Immature natural killer cell (primary cell): ENCODE data around the gene UBQLN2. TPM values are rescaled to one million over a fixed set of nuclear protein-coding genes. Genes with fewer than 3 reads are reported as not detected.
A peak's percentile ranks its signal among the peaks of the same experiment; 100 is the strongest.
"Not testable (repeated sequence)": the region's sequence is repeated elsewhere in the genome, so short reads cannot be mapped to it uniquely, and the experiment has no call there.

Experiments
- DNase-seq, 3 donors: peaks; one replicate each; pipeline ENCODE4 v3.0.0; 2022; ENCODE audit warnings: mixed read lengths in 1 of 3
- H3K27ac Mint-ChIP-seq, 6 donors: one replicate each; pipeline ENCODE4 v1.8.0; 2020; ENCODE audit warnings: mixed read lengths in 6 of 6, mild to moderate bottlenecking in 5 of 6, inconsistent platforms in 4 of 6, moderate library complexity in 3 of 6
- H3K27me3 Mint-ChIP-seq, 3 donors: one replicate each; pipeline ENCODE4 v1.8.0; 2020 to 2021; ENCODE audit warnings: low read depth in 3 of 3, mild to moderate bottlenecking in 3 of 3, mixed read lengths in 3 of 3, moderate library complexity in 3 of 3, inconsistent platforms in 1 of 3
- H3K36me3 Mint-ChIP-seq, 3 donors: one replicate each; pipeline ENCODE4 v1.8.0; 2020; ENCODE audit warnings: mixed read lengths in 3 of 3, inconsistent platforms in 2 of 3, mild to moderate bottlenecking in 2 of 3
- H3K4me1 Mint-ChIP-seq, 2 donors: one replicate each; pipeline ENCODE4 v1.8.0; 2020; ENCODE audit warnings: inconsistent platforms in 2 of 2, mild to moderate bottlenecking in 2 of 2, mixed read lengths in 2 of 2, moderate library complexity in 1 of 2
- H3K4me3 Mint-ChIP-seq, 5 donors: one replicate each; pipeline ENCODE4 v1.8.0; 2020; ENCODE audit warnings: mild to moderate bottlenecking in 5 of 5, mixed read lengths in 5 of 5, inconsistent platforms in 3 of 5, moderate library complexity in 3 of 5
- H3K9me3 Mint-ChIP-seq, 6 donors: one replicate each; pipeline ENCODE4 v1.8.0; 2020; ENCODE audit warnings: mild to moderate bottlenecking in 6 of 6, mixed read lengths in 6 of 6, inconsistent platforms in 4 of 6, moderate library complexity in 3 of 6
- polyA plus RNA-seq, 3 donors: library from polyadenylated mRNA; unstranded; fragments of 300-500 nt; fragmentation: Illumina TruSeq; gene quantifications; one replicate each; pipeline ENCODE4 v1.2.3, GENCODE V29; 2021

The UBQLN2 gene
- polyA plus RNA-seq = 10 to 100 TPM; 23.5 to 47.0 (median 26.1) TPM

DNA sequence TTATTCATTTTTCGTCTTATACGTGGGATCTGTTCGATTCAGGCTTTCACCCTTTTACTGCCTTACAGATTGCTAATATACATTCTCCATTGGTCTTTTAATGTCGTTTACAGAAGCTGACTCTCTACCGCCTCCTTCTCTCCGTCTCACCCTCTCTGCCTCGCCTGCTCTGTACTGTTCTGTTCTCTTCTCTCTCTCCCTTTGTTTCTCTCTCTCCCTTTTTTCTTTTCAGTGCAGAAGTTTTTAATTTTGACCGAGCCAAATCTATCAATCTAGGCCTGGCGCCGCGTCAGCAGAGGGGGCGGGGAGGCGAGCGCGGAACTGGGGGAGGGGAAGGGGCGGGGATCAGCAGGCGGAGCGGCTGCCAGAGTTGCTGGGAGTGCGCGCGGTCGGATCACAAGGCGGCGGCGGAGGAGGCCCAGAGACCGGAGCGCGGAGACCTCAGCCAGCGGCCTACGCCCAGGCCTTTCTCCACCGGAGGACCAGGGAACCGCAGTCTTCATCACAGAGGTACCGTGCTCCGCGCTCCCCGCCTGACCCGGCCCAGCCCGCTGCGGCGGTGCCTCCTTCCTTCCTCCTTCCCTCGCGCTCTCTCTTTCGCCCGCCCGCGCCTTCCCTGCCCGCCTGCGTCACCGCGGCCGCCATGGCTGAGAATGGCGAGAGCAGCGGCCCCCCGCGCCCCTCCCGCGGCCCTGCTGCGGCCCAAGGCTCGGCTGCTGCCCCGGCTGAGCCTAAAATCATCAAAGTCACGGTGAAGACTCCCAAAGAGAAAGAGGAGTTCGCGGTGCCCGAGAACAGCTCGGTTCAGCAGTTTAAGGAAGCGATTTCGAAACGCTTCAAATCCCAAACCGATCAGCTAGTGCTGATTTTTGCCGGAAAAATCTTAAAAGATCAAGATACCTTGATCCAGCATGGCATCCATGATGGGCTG lies at the start of gene UBQLN2:
Gene UBQLN2 (plus strand): TSS at position 397 of the 931 bp plus-strand sequence. CDS start 247 bp downstream, at position 644.
- peak; percentile 82 to 84 (median 83) for DNase-seq
- H3K27ac Mint-ChIP-seq = peak within 1 kb of the TSS; percentile 96 to 100 (median 99)
- peaks cover 10 to 15% (median 13%) of the 10 kb centered on the region in 3 donors for H3K27me3 Mint-ChIP-seq
- peaks cover 35 to 41% of the 10 kb centered on the region in 2 donors for H3K4me1 Mint-ChIP-seq
- no peaks in the 10 kb centered on the region for H3K36me3 Mint-ChIP-seq
- peaks cover 0 to 2% (median 0%) of the 10 kb centered on the region in 6 donors for H3K9me3 Mint-ChIP-seq
- H3K4me3 Mint-ChIP-seq = peak within 1 kb of the TSS; percentile 91 to 99 (median 92)

DNA sequence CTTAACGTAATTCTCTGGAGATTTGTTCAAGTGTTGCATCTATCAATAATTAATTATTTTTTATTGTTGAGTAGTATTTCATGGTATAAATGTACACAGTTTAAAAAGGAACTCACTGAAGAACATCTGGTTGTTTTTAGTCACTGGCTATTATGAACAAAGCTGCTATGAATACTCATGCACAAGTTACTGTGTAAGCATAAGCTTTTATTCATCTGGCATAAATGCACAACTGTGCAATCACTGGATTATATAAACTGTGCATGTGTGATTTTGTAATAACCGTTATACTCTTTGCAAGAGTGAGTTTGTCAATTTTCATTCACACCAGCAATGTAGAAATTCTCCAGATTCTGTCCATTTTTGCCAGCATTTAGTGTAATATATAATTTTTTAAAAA lies 43.8 kb upstream of the UBQLN2 start:
- H3K4me1 Mint-ChIP-seq = no peaks in the 10 kb centered on the region
- DNase-seq = no peak
- H3K9me3 Mint-ChIP-seq = peaks cover 0 to 5% (median under 1%) of the 10 kb centered on the region in 6 donors
- no peaks in the 10 kb centered on the region for H3K36me3 Mint-ChIP-seq
- peaks cover 2 to 8% (median 3%) of the 10 kb centered on the region in 3 donors for H3K27me3 Mint-ChIP-seq
- no peak overlapping the region for H3K4me3 Mint-ChIP-seq
- no peak overlapping the region for H3K27ac Mint-ChIP-seq

DNA sequence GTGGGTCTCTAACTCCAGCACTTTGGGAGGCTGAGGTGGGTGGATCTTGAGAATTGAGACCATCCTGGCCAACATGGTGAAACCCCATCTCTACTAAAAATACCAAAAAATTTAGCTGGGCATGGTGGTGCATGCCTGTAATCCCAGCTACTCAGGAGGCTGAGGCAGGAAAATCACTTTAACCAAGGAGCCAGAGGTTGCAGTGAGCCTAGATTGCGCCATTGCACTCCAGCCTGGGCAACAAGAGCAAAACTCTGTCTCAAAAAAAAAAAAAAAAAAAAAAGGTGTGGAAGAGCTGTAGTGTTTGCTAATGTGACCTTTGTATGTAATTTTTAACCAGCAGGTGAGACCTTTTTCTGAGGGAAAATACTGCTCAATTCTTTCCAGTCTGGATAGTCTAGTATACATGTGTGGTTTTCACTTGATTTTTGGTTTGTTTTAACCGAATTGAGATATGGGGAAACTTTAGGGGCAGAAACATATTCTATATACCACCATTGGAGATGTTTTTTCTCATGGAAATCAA lies 33.9 kb upstream of the UBQLN2 start:
- peaks cover 0 to 21% (median 0%) of the 10 kb centered on the region in 3 donors for H3K27me3 Mint-ChIP-seq
- not testable (repeated sequence) for H3K4me3 Mint-ChIP-seq, H3K4me1 Mint-ChIP-seq, H3K9me3 Mint-ChIP-seq, DNase-seq, H3K36me3 Mint-ChIP-seq, H3K27ac Mint-ChIP-seq

DNA sequence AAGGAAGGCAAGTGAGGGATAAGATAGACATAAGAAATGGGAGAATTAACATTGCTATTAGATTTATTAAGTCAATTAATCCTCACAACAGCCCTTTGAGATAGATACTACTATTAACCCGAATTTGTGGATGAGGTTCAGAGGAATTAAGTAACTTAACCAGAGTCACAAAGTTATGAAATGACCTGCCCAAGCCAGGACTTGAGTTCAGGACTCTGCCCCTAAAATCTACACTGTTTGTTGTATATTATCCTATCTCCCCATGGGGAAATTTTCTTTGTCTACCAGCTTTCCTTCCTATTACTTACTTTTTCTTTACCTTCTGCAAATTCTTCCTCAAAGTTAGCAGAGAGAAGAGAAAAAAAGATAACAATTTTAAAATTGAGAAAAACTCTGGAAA lies 33.4 kb upstream of the UBQLN2 start:
- DNase-seq = no peak
- no peaks in the 10 kb centered on the region for H3K9me3 Mint-ChIP-seq
- peaks cover 0 to 19% (median 0%) of the 10 kb centered on the region in 3 donors for H3K27me3 Mint-ChIP-seq
- H3K27ac Mint-ChIP-seq = no peak overlapping the region
- no peaks in the 10 kb centered on the region for H3K4me1 Mint-ChIP-seq
- no peak overlapping the region for H3K4me3 Mint-ChIP-seq
- no peaks in the 10 kb centered on the region for H3K36me3 Mint-ChIP-seq

DNA sequence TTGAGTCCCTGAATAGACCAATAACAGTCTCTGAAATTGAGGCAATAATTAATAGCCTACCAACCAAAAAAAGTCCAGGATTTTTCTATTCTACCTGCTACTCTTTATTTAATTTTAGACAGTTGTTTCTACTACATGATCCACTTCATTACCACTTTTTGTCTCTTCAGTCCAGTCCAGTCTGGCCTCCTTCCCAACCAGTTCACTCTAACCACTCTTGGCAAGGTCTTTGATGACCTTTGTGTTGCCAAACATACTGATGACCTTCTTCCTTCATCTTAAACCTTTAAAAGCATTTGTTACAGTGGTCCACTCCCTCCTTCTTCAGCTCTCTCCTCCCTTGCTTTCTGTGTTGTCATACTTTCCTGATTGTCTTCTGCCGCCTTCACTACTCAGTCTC lies 12.8 kb upstream of the UBQLN2 start:
- no peak overlapping the region for H3K27ac Mint-ChIP-seq

DNA sequence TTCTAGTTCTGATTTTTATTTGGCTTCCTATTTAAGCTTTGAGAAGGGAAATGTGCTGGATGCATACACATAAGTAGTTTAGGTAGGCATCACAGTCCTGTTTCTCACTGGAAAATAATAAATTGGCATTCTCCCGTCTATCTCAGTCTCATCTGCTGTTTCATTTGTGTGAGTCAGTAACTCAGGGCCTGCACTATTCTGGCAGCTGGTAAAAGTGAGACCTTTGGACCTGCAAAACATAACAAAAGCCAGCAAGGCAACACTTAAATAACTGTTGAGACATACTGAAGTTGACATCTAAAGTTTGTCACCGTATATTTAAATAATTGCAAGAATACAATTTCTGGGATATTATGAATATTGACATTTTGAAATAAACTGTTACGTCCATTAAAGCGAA lies 8.6 kb upstream of the UBQLN2 start:
- H3K27me3 Mint-ChIP-seq = peaks cover 0 to 6% (median 2%) of the 10 kb centered on the region in 3 donors
- no peak for DNase-seq
- no peak overlapping the region for H3K4me3 Mint-ChIP-seq
- no peaks in the 10 kb centered on the region for H3K4me1 Mint-ChIP-seq
- no peaks in the 10 kb centered on the region for H3K36me3 Mint-ChIP-seq
- no peak overlapping the region for H3K27ac Mint-ChIP-seq
- H3K9me3 Mint-ChIP-seq = no peaks in the 10 kb centered on the region

More for the DNA sequence above, 12.8 kb upstream of the UBQLN2 start:
- Mint-ChIP-seq H3K4me3 (no peak overlapping the region), H3K36me3 (peaks cover 0 to 4% (median 0%) of the 10 kb centered on the region in 3 donors), H3K4me1 (no peaks in the 10 kb centered on the region), H3K9me3 (peaks cover 0 to 6% (median 2%) of the 10 kb centered on the region in 6 donors), H3K27me3 (peaks cover 0 to 8% (median 2%) of the 10 kb centered on the region in 3 donors)
- DNase-seq = no peak

DNA sequence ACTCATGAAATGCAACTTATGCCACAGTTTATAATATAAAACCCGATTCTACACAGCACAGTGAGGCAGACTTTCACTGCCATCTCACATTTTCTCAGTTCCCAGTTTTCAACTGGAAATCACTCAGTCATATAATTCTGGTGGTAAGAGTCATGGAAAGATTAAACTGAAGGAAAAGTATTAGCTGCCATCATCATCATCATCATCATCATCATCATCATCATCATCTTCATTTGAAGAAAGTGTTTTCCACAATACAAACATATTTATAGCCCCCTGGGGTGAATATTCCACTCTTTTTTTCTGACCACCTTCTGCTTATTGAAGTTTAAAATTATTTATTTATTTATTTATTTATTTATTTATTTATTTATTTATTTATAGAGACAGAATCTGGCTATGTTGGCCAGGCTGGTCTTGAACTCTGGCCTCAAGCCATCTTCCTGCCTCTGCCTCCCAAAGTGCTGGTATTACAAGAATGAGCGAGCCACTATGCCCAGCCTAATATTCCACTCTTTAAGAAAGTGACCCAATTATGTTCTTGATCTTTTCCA lies 6.0 kb upstream of the UBQLN2 start:
- DNase-seq = no peak
- no peak overlapping the region for H3K4me3 Mint-ChIP-seq
- H3K27me3 Mint-ChIP-seq = peaks cover 0 to 4% (median 4%) of the 10 kb centered on the region in 3 donors
- H3K27ac Mint-ChIP-seq = no peak overlapping the region
- H3K4me1 Mint-ChIP-seq = no peaks in the 10 kb centered on the region
- H3K36me3 Mint-ChIP-seq = no peaks in the 10 kb centered on the region
- no peaks in the 10 kb centered on the region for H3K9me3 Mint-ChIP-seq

DNA sequence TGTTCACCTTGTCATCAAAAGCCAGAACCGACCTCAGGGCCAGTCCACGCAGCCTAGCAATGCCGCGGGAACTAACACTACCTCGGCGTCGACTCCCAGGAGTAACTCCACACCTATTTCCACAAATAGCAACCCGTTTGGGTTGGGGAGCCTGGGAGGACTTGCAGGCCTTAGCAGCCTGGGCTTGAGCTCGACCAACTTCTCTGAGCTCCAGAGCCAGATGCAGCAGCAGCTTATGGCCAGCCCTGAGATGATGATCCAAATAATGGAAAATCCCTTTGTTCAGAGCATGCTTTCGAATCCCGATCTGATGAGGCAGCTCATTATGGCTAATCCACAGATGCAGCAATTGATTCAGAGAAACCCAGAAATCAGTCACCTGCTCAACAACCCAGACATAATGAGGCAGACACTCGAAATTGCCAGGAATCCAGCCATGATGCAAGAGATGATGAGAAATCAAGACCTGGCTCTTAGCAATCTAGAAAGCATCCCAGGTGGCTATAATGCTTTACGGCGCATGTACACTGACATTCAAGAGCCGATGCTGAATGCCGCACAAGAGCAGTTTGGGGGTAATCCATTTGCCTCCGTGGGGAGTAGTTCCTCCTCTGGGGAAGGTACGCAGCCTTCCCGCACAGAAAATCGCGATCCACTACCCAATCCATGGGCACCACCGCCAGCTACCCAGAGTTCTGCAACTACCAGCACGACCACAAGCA lies 898 bp downstream of the UBQLN2 start:
- peak overlapping the region; percentile 91 to 99 (median 92) for H3K4me3 Mint-ChIP-seq
- H3K36me3 Mint-ChIP-seq = no peaks in the 10 kb centered on the region
- peaks cover 10 to 15% (median 12%) of the 10 kb centered on the region in 3 donors for H3K27me3 Mint-ChIP-seq
- H3K9me3 Mint-ChIP-seq = peaks cover 0 to 2% (median 0%) of the 10 kb centered on the region in 6 donors
- H3K27ac Mint-ChIP-seq = peak overlapping the region; percentile 96 to 100 (median 99)
- DNase-seq = peak; percentile 2 to 8 (median 4)
- peaks cover 40 to 48% of the 10 kb centered on the region in 2 donors for H3K4me1 Mint-ChIP-seq

DNA sequence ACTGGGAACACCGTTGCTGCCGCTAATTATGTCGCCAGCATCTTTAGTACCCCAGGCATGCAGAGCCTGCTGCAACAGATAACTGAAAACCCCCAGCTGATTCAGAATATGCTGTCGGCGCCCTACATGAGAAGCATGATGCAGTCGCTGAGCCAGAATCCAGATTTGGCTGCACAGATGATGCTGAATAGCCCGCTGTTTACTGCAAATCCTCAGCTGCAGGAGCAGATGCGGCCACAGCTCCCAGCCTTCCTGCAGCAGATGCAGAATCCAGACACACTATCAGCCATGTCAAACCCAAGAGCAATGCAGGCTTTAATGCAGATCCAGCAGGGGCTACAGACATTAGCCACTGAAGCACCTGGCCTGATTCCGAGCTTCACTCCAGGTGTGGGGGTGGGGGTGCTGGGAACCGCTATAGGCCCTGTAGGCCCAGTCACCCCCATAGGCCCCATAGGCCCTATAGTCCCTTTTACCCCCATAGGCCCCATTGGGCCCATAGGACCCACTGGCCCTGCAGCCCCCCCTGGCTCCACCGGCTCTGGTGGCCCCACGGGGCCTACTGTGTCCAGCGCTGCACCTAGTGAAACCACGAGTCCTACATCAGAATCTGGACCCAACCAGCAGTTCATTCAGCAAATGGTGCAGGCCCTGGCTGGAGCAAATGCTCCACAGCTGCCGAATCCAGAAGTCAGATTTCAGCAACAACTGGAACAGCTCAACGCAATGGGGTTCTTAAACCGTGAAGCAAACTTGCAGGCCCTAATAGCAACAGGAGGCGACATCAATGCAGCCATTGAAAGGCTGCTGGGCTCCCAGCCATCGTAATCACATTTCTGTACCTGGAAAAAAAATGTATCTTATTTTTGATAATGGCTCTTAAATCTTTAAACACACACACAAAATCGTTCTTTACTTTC lies 1.8 kb downstream of the UBQLN2 start:
- H3K27me3 Mint-ChIP-seq = peaks cover 9 to 15% (median 10%) of the 10 kb centered on the region in 3 donors
- no peak for DNase-seq
- H3K36me3 Mint-ChIP-seq = no peaks in the 10 kb centered on the region
- peak overlapping the region; percentile 96 to 100 (median 99) for H3K27ac Mint-ChIP-seq
- peaks cover 47 to 52% of the 10 kb centered on the region in 2 donors for H3K4me1 Mint-ChIP-seq
- H3K4me3 Mint-ChIP-seq = peak overlapping the region; percentile 91 to 99 (median 92)
- peaks cover 0 to 2% (median 0%) of the 10 kb centered on the region in 6 donors for H3K9me3 Mint-ChIP-seq

DNA sequence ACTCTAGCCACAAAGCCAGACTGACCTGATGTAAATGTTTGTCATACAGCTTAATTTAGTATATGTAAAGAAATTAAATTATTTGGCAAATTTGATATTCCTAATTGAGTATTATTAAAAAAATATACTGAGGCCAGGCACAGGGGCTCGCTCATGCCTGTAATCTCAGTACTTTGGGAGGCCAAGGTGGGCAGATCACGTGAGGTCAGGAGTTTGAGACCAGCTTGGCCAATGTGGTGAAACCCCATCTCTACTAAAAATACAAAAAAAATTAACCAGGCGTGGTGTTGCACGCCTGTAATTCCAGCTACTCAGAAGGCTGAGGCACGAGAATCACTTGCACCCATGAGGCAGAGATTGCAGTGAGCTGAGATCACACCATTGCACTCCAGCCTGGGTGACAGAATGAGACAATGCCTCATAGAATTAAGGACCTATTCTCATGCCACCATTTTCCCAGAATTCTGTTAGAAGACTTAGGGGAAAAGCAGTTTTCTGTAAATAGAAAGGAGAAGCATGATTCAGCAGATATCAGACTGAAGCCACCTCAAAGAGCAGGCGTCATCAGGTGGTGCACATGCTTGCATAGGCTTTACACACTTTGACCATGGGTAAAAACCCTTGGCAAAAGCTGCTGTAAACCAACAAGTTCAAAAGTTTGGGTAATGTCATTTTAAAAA lies 6.1 kb downstream of the UBQLN2 start:
- no peak overlapping the region for H3K4me3 Mint-ChIP-seq
- DNase-seq = no peak
- peak overlapping the region in 3 of 6 donors; percentile 7 to 45 (median 44) for H3K27ac Mint-ChIP-seq
- peaks cover 2 to 4% (median 3%) of the 10 kb centered on the region in 3 donors for H3K27me3 Mint-ChIP-seq
- H3K36me3 Mint-ChIP-seq = no peaks in the 10 kb centered on the region
- peaks cover 47 to 68% of the 10 kb centered on the region in 2 donors for H3K4me1 Mint-ChIP-seq
- no peaks in the 10 kb centered on the region for H3K9me3 Mint-ChIP-seq

DNA sequence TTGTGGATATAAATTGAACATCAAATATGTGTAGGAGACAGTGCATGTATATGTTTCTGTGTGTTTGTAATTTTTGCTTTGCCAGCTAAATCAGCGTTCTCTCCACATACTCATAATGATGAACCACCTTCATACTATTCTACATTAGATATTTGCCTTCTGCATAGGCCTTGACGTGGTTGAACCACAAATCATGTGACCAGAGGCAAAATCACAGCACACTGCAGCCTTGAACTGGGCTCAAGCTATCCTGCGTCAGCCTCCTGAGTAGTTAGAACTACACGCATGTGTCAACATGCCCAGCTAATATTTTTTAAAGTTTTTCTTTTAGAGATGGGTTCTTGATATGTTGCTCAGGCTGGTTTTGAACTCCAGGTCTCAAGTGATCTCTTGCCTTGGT lies 9.5 kb downstream of the UBQLN2 start:
- H3K4me1 Mint-ChIP-seq = peaks cover 20 to 54% of the 10 kb centered on the region in 2 donors
- DNase-seq = no peak
- H3K4me3 Mint-ChIP-seq = no peak overlapping the region
- peaks cover 0 to 12% (median 7%) of the 10 kb centered on the region in 3 donors for H3K36me3 Mint-ChIP-seq
- H3K9me3 Mint-ChIP-seq = no peaks in the 10 kb centered on the region
- peaks cover 0 to 2% (median 2%) of the 10 kb centered on the region in 3 donors for H3K27me3 Mint-ChIP-seq
- no peak overlapping the region for H3K27ac Mint-ChIP-seq

DNA sequence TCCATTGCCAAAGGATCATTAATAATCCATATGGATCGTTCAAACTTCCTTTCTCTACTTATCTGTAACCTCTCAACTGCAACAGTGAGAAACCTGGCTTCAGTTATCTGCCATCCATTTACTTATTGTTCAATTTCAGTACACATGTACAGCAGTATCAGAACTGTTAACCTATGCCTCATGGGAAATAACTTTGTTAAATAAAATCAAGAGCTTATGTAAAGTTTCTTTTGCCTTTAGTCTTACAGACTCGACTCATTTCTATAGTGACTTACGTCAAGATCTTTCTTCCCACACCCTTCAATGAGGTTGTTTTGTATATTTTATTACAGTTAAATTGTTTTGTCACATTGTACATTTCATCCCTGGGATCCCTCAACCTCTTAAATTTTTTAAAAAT lies 11.4 kb downstream of the UBQLN2 start:
- DNase-seq = no peak
- Mint-ChIP-seq H3K9me3 (no peaks in the 10 kb centered on the region), H3K4me1 (peaks cover 22 to 57% of the 10 kb centered on the region in 2 donors), H3K27ac (peak overlapping the region in 1 of 6 donors; percentile 35), H3K36me3 (peaks cover 0 to 18% (median 11%) of the 10 kb centered on the region in 3 donors), H3K4me3 (no peak overlapping the region), H3K27me3 (peaks cover 2 to 9% (median 4%) of the 10 kb centered on the region in 3 donors)
